SK-MEL-5 (cell line): ENCODE data around the gene SEC16B. TPM values are rescaled to one million over a fixed set of nuclear protein-coding genes. Genes with fewer than 3 reads are reported as not detected.
A peak's percentile ranks its signal among the peaks of the same experiment; 100 is the strongest.

Experiments
- DNase-seq: peaks from one replicate; pipeline ENCODE4 v3.0.0-alpha.2; 2016; ENCODE audit warnings: low read depth, low spot score
- in situ Hi-C: cut with HindIII; loops from 2 replicates; pipeline ENCODE4 v1.10.0; 2016; ENCODE audit warnings: low sequenced_read_pairs, high pct_unique_total_duplicates, low pct_unique_long_range_greater_than_20kb
- total RNA-seq: library from RNA; depleted of rRNA; stranded (reverse); fragments of >200 nt; shearing (Covaris generic); gene quantifications from 2 replicates; pipeline ENCODE4 v1.2.3, GENCODE V29; 2014

The SEC16B gene
- total RNA-seq, 1 experiment from 2014 or later = 0.32 TPM

DNA sequence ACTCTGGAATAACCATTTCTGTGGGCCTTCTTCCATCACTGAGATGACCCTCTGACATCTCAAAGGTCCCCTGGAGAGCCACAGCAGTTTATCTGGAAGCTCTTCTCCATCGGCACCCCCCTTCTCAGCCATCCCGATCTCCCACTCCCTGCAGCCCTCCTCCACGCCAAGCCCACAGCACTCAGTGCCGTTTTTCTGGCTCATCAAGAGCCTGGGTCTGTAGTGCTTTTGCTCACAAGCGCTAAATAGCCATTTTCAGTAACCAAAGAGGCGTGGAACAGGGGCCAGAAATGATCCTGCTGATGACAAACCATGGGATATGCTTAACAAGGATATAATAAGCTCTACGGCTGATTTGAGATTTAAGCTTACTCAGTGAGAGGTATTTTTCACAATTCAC lies 17.6 kb downstream of the SEC16B start:
- DNase-seq = no peak
- in situ Hi-C loops = no loop called here

DNA sequence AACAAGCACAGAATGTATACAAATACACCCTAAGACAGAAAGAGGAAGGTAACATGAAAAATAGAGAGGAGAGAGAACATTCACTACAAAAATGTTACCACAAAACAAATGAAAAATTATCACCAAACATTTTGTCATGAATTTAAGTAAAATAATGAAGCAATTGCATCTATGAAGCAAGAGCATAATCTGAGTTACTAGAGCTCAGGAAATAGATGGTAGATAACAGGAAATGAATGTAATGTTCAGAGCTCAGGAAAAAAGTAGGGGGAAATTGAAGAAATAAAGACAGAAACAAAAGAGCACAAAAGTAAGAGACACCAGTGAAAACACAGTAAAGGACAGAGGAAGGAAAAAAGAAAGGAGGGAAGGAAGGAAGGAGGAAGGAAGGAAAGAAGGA lies 19.4 kb downstream of the SEC16B start:
- no peak for DNase-seq
- in situ Hi-C loops = no loop called here

DNA sequence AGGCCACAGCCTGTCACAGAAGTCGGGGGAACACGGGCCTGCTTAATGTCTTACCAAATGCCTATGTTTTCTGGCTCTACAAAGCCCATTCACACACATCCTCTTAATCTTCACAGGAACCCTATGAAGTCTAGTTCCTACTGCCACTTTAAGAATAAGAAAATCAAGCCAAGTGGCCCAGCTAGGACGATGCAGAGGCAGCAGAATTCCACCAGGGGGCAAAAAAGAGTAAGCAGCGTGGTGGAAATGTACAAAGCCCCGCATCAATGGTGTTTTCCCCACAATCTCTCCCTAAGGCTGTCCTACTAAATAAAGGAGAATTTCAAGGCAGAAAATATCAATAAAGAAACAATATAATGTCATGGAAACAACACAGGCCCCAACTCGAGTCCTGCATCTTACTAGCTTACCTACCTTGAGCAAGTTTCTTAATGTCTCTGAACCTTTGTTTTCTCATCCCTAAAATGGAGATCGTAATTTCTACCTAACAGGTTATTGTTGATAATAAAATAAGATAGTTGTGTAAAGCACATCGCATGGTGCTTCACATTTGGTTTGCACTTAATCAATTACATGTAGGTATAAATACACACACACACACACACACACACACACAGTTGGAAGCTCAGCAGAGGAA lies 21.4 kb downstream of the SEC16B start:
- in situ Hi-C loops = no loop called here
- DNase-seq = peak; percentile 78

DNA sequence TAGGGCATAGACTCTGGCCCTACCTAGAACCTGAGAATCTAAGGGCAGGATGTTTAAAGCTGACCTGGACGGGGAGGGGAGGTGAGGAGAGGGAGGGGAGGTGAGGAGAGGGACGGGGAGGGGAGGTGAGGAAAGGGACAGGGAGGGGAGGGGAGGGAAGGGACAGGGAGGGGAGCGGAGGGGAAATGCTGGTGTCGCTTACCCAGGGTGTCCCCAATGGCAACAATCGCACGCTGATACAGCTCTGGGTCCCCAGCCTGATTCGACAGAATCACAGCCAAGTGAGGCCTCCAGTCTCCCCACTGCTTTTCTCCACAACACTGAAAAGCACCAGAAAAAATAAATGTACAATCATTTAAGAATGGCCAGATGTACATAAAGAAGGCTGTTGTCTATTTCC lies 22.2 kb downstream of the SEC16B start:
- no peak for DNase-seq
- in situ Hi-C loops = no loop called here

DNA sequence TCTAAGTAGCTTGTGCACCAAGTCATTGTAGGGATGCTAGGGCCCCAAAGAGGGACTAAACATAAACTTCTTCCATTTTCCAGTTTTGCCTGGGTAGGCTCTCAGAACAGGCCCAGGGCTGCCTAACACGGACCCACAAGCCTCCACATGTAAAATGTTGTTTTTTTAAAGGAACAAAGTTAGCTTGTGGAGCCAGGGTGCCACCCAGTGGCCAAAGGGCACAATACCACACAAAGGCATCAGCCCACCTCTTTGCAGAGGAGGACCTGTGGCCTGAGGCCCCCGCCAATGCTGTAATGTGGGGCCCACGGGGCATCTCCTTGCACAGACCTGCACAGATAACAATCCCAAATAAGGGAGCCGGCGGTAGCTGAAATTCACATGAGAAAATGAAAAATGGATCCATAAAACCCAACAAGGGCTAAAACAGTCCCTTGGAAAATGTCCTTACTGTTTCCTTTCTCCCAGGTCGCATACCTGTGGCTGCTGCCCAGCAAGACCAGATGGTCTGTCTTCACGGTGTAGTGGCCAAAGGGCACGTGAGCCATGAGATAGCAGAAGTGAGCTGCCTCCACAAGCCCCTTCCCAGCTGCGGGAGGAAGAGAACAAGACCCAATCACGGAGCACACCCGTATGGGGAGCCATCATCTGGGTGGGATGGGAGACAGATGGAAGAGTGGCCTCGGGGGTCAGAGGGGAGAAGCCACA lies 23.8 kb downstream of the SEC16B start:
- DNase-seq = peak; percentile 78
- in situ Hi-C loops = no loop called here

DNA sequence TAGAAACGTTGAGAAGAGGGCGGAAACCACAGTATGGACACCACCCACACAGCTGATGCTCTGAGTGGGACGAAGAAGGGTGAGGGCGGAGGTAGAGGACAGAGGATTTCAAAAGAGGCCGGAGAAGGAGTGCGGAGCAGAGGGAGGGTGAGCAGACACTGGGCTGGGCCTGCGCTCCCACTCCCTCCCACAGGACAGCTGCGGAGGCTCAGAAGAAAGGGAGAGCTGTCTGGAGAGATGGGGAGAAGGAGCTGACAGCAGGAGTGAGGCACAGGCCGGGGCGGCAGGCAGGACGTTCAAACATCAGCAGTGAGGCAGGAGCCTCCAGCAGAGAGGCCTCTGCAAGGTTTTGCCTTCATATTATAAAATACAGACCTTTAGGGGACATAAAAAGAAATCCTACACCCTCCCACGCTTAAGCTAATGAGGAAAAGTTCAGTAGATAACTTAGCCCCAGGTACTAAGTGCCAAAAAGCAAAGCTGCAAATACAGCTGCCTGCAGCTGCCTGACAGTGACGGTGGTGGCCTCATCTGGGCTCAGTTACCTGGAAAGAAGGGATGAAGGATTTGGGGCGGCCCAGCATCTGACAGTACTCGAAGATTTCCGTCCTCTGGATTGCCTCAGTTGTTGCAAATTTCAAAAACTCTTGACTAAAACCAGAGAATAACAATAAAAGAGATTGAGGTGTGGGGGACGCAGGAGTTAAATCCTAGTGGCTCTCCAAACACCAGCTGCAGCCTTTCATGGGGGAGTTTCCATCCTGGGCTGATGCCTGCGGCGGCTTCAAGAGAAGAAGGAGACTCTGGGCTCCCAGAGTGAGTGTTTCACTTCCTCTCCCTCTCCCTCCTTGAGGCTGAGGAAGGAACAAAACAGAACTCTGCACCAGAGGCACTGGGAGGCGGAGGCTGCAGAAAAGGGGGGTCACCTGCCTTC lies 25.6 kb downstream of the SEC16B start:
- in situ Hi-C loops = no loop called here
- DNase-seq = no peak

DNA sequence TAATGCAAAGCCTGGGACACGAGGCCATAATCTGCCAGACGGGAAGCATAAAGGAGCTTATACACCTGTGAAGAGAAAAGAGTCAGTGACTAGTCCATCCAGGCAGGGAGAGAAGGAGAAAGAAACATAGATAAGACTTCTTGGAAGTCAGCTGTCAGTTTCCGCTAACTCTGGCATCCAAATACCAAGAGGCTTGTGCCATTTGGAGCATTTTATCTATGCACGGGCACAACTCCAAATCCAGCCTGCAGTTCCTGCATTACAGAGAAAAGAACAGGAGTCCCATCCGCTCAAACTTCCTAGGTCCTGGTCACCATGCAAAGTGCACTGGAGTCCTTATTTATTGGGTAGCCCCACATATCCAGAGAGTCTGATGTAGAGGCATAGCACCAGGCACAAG lies 27.9 kb downstream of the SEC16B start:
- in situ Hi-C loops = no loop called here
- no peak for DNase-seq

DNA sequence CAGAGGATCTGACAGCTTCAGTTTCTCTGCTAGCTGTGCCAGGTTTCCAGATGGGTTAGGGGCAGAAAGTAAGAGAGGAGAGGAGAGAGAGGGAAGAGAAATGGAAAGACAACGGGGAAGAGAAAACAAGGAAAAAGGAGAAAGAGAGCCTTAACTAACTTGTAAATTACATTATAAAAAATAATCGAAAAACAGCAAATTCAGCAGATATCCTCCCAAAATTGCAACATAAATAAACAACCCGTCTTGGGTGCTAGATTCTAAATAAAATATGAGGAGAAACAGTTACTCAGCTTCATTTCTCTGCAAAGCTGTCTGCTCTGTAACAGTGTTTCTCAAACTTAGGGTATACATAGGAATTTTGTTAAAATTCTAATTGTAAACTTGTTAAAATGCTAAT lies 29.2 kb downstream of the SEC16B start:
- no peak for DNase-seq
- in situ Hi-C loops = no loop called here

DNA sequence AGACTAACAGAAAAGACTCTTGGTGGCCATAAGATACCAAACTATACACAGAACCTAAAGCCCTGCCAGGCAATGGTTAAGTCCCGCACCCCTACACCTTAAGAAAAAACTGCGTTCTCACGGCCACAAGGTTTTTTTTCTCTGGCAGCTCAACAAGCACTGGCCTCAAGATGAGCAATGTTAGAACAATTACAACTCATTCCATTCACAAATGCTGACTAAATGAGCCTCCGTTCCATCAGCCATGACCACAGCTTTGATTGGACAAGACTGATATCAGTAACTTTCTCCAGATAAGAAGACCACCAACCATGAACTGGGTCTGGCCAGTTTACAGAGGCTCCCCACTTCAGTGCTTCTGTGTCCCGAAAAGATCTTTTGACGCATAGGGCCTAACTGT lies 31.9 kb downstream of the SEC16B start:
- no peak for DNase-seq
- in situ Hi-C loops = no loop called here

DNA sequence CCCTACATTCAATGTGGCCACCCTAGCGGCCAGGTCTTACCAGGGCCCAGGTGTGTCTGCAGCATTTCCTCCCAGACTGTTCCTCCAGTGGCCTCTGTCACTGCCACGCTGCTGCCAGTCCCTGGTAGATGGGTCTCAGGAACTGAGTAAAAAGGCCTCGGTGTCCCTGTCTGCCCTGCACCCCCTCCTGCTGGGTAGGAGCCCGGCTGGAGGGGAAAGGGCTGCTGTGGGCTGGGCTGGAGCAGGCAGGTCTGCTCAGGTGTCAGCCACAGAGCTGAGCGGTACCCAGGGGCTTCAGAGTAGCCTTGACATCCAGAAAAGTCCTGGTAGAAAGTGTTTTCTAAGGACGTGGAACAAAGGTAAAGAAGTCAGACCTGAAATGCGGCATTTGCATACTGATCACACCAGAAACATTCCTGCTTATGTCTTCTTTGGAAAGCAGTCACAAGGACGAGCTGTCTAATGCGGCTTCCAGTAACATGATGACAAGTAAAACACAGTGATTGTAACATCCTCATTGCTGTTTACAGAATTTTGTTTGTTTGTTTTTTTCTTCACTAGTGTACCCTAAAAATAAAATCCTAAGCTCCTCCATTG lies 32.6 kb downstream of the SEC16B start:
- no peak for DNase-seq
- in situ Hi-C loops = no loop called here

DNA sequence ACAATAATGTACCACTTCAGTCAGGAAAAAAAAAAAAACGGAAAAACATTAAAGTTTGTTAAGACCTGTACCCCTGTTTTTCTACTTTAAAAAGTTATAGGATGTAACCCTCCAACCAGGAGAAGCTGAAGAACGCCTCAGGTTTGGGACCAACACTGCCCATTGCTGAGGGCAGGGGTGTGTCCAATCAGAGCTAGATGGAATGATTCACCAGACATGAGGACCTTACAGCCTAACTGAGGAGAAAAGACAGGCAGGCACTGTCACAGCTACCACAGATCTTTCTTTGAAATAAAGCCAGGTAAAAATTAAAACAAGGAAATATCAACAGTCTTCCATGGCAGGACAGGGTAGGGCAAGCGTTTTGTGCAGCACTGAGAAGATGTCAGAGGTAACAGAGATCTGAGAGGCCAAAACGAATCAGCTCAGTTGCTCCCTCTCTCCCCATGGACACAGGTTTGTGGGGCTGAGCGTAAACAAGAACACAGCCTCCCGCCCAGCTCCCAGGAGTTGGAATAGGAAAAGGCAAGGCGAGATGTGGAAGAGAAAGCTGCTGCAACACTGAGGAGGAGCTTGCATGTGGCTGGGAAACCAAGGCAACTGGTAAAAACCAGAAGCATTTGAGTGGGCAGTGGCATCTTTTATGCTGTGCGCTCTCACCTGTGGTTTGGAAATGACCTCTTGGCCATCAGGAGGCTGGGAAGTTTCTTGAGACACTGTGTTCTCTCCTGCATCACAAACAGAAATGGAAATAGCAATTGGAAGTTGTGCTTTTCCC lies 34.0 kb downstream of the SEC16B start:
- DNase-seq = no peak
- in situ Hi-C loops = no loop called here

DNA sequence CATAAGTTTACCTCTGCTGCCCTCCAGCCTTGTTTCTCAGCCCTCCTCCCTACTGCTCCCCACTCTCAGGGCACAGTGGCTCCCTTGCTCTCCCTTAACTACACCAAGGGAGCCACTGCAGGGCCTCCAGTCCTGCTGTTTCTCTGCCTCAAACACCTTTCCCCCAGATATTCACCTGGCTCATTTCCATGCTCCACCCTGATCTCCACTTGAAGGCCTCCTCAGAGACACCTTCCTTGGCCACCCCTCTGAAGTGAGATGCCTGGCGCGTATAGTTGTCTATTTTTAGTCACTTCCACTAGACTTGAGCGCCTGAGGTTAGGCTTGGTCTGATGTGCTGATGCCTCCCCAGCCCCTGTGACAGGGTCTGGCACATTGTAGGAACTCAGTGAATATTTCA lies 34.9 kb downstream of the SEC16B start:
- in situ Hi-C loops = no loop called here
- DNase-seq = no peak

DNA sequence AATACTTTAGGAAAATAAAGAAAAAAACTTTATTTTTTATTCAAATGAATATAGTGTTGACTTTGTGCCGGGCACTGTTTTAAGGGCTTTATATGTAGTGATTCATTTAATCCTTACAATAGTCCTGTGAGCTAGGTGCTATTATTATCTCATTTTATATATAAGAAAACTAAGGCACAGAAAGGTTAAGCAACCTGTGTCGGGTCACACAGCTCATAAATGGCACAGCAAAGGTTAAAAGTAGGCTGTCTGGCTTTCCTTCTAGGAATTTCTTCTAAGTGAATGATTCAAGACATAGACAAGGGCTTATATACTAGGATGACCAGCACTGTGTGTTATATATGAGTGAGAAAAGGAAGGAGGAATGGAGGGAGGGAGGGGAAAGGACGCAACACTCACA lies 35.4 kb downstream of the SEC16B start:
- in situ Hi-C loops = no loop called here
- DNase-seq = no peak

DNA sequence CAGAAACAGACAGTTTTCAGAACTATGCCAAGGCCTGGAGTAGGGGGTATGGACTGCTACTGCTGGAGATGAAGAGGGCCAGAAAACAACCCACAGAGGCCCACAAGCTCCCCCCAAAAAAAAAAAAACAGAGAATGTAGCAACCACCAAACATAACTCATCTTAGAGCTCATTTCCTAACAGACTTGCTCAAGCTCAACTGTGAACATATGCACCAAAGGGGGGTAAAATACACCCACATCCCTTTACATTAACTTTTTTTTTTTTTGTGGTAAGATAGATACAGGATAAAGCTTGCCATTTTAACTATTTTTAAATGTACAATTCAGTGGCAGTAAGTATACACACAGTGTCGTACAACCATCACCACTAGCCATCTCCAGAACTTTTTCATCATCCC lies 36.0 kb downstream of the SEC16B start:
- in situ Hi-C loops = no loop called here
- no peak for DNase-seq

DNA sequence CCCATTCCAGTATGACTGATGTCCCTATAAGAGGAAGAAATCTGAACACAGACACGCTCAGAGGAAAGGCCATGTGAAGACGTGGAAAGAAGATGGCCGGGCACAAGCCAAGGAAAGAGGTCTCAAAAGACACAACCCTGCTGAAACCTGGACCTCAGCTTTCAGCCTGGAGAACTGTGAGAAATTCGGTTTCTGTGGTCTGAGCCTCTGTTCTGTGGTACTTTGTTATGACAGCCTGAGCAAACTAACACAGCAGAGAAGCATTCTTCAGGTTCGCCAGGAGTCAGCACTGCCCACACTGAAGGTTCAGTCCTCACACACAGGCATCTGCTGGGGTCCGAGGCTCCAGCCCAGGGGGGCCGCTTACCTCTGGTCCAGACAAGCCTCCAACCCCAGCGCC lies 37.7 kb downstream of the SEC16B start:
- no peak for DNase-seq
- in situ Hi-C loops = no loop called here

DNA sequence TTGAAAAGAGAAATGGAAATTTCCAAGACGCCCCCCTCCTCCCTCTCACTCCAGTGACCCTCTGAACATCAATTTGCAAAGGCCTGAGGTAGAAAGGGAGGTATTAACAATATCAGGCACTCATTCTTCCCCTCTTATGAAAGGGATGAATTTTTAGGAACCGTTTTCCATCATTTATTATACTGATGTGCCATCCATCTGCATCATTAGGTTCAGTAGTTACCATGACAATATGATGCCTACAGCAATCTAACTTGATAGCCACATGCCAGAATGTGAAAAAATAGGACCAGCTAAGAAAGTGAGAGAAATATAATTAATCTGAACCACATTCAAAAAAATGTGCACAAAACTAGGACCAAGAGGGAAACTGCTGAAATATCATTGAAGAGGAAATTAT lies 40.9 kb downstream of the SEC16B start:
- in situ Hi-C loops = no loop called here
- DNase-seq = no peak

DNA sequence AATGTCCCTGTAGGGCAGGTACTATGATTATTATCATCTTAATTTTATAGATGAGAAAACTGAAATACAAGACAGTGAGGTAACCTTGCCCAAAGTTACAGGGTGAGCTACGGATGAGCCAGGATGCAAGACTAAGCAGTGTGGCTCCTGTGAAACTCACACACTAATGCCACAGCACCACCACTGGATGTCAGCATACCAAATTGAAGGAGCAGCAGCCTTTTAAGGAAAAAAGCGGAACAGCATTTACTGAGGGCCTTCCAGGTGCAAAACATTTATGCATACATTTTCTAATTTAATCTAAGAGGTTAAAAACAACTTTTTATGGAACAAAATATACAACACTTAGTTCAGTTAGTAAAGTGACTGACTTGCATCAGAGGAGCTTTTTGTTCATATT lies 41.7 kb downstream of the SEC16B start:
- peak; percentile 11 for DNase-seq
- in situ Hi-C loops = no loop called here
